ENCODE data around the gene BABAM2. TPM values are rescaled to one million over a fixed set of nuclear protein-coding genes. Genes with fewer than 3 reads are reported as not detected.

The BABAM2 gene
- total and polyA plus RNA-seq, 10 of the 15 experiments (the other 5 are each of a cell fraction or from before 2014, with no cell fraction given): 30.7 to 59.9 (median 44.5) TPM

GRCh38 chr2:27891673-27892105, 1.2 kb downstream of the BABAM2 start:
- CTCF ChIA-PET: no interaction called here

GRCh38 chr2:27893006-27893405, 2.5 kb downstream of the BABAM2 start:
- FAIRE-seq (no peak), DNase-seq (ENCODE audit: low read depth, low spot score) (no peak), ATAC-seq (no peak)
- H3K4me2 ChIP-seq (ENCODE audit: control insufficient read depth, insufficient read depth): no peak overlapping the region
- H3K27me3 ChIP-seq (replicated peaks in 1 of 2; ENCODE audit: control insufficient read depth in 2 of 2, insufficient read depth in 2 of 2, low read length in 1 of 2): no peaks in the 10 kb centered on the region
- H4K20me1 ChIP-seq (ENCODE audit: control insufficient read depth, insufficient read depth): no peaks in the 10 kb centered on the region
- H3K79me2 ChIP-seq (ENCODE audit: control insufficient read depth, insufficient read depth, low read length): peaks cover 11% of the 10 kb centered on the region
- no peak overlapping the region for H3K9ac ChIP-seq (ENCODE audit: control insufficient read depth, insufficient read depth, low read length)
- no peaks in the 10 kb centered on the region for H3K9me3 ChIP-seq (replicated peaks; ENCODE audit: control insufficient read depth, insufficient read depth, low read length)
- H3K4me1 ChIP-seq (ENCODE audit: control insufficient read depth, insufficient read depth, low read length): no peaks in the 10 kb centered on the region
- ChIA-PET POLR2A (no interaction called here), RAD21 (ENCODE audit: unreplicated experiment) (no interaction called here), SMC1A (ENCODE audit: uncharacterized antibody, unreplicated experiment) (interaction anchor here (1.2 kb wide), 1 partner anchor 182 kb away, joined by 3 read pairs; no protein-coding TSS in a partner anchor), CTCF (no interaction called here)
- BruUV-seq (replicated peaks): no TSS peak
- intact Hi-C loops (cut with micrococcal nuclease; ENCODE audit: unreplicated experiment) (loop anchor here (5.0 kb wide), 1 partner anchor 499 kb away; the partner anchor contains the start of gene FOSL2), in situ Hi-C loops (cut with MboI) (no loop called here)
- WGBS (ENCODE audit: insufficient coverage, insufficient replicate concordance, low lambda C conversion rate, missing lambda C conversion rate): 2% methylated on average over 3 of the region's 3 CpGs
- no peaks in the 10 kb centered on the region; a peak in 2 of 4 replicates for H3K36me3 ChIP-seq (ENCODE audit: control insufficient read depth in 2 of 2, insufficient read depth in 2 of 2, low read length in 1 of 2)
- H3K27ac ChIP-seq (ENCODE audit: control insufficient read depth, insufficient read depth): no peak overlapping the region
- H2AFZ ChIP-seq (ENCODE audit: control insufficient read depth, low read depth, low read length): no peak overlapping the region
- H3K4me3 ChIP-seq: no peak overlapping the region
- TF ChIP-seq SKIL (IDR thresholded peaks at IDR 0.05; ENCODE audit: low read depth, poor library complexity, severe bottlenecking) (no peak), FOS (IDR thresholded peaks at IDR 0.05; ENCODE audit: borderline replicate concordance, extremely low read depth, insufficient read length) (no peak), SMAD1 (IDR thresholded peaks at IDR 0.05; ENCODE audit: low read depth, partially characterized antibody) (no peak), GABPA (IDR thresholded peaks at IDR 0.05; ENCODE audit: low read depth) (no peak), MTA2 (IDR thresholded peaks at IDR 0.05; ENCODE audit: low read depth) (no peak), IRF4 (IDR thresholded peaks at IDR 0.05; ENCODE audit: low read depth, low read length) (no peak), ZNF217 (IDR thresholded peaks at IDR 0.05) (no peak), SMAD5 (IDR thresholded peaks at IDR 0.05; ENCODE audit: low read depth) (no peak), ATF7 (IDR thresholded peaks at IDR 0.05; ENCODE audit: low read depth) (no peak), MTA3 (IDR thresholded peaks at IDR 0.05; ENCODE audit: borderline replicate concordance, low read length) (no peak), JUND (IDR thresholded peaks at IDR 0.05; ENCODE audit: low read depth, low read length) (no peak), USF1 (IDR thresholded peaks at IDR 0.05; ENCODE audit: borderline replicate concordance, extremely low read length, insufficient read depth, low read depth, low read length) (no peak)

More at GRCh38 chr2:27891673-27892105, 1.2 kb downstream of the BABAM2 start:
- no peaks in the 10 kb centered on the region for H3K4me1 ChIP-seq (ENCODE audit: control insufficient read depth, insufficient read depth, low read length)
- ChIA-PET SMC1A (ENCODE audit: uncharacterized antibody, unreplicated experiment) (interaction anchor here (1.2 kb wide), 1 partner anchor 181 kb away, joined by 3 read pairs; no protein-coding TSS in a partner anchor), RAD21 (ENCODE audit: unreplicated experiment) (no interaction called here), POLR2A (no interaction called here)
- 0 out of 2 replicates have a peak, but pooled peaks have one; percentile 0 for TF ChIP-seq ZNF384 (IDR thresholded peaks at IDR 0.05; ENCODE audit: borderline replicate concordance, low read depth, low read length)
- no peak for TF ChIP-seq BCL11A (IDR thresholded peaks at IDR 0.05; ENCODE audit: low read depth, low read length)
- FAIRE-seq (no peak), DNase-seq (ENCODE audit: low read depth, low spot score) (no peak), ATAC-seq (no peak)
- peaks cover 11% of the 10 kb centered on the region for H3K79me2 ChIP-seq (ENCODE audit: control insufficient read depth, insufficient read depth, low read length)
- no peak overlapping the region for H3K9ac ChIP-seq (ENCODE audit: control insufficient read depth, insufficient read depth, low read length)
- 51% methylated on average over 5 of the region's 5 CpGs for WGBS (ENCODE audit: insufficient coverage, insufficient replicate concordance, low lambda C conversion rate, missing lambda C conversion rate)
- peak overlapping the region; percentile 77 for H2AFZ ChIP-seq (ENCODE audit: control insufficient read depth, low read depth, low read length)
- no peaks in the 10 kb centered on the region for H3K9me3 ChIP-seq (replicated peaks; ENCODE audit: control insufficient read depth, insufficient read depth, low read length)
- BruUV-seq (replicated peaks): no TSS peak
- H3K36me3 ChIP-seq (ENCODE audit: control insufficient read depth in 2 of 2, insufficient read depth in 2 of 2, low read length in 1 of 2): no peaks in the 10 kb centered on the region; a peak in 2 of 4 replicates
- no peak overlapping the region; the same call in 1 of the 2 replicates for H3K27ac ChIP-seq (ENCODE audit: control insufficient read depth, insufficient read depth)
- peak overlapping the region; percentile 68 for H3K4me2 ChIP-seq (ENCODE audit: control insufficient read depth, insufficient read depth)
- in situ Hi-C loops (cut with MboI): no loop called here
- H3K27me3 ChIP-seq (replicated peaks in 1 of 2; ENCODE audit: control insufficient read depth in 2 of 2, insufficient read depth in 2 of 2, low read length in 1 of 2): no peaks in the 10 kb centered on the region
- no peaks in the 10 kb centered on the region for H4K20me1 ChIP-seq (ENCODE audit: control insufficient read depth, insufficient read depth)
- peak overlapping the region; percentile 89 for H3K4me3 ChIP-seq
- intact Hi-C loops (cut with micrococcal nuclease; ENCODE audit: unreplicated experiment): loop anchor here (2.0 to 5.0 kb wide), 2 partner anchors 121 to 501 kb away; partner anchors contain the start of genes FOSL2 and MRPL33
